H9 (cell line): ENCODE measurements around the gene CLDN18. TPM values are rescaled to one million over a fixed set of nuclear protein-coding genes. Genes with fewer than 3 reads are reported as not detected.

Source experiments
- DNase-seq: peaks from one replicate; pipeline ENCODE4 v3.0.0-alpha.2; 2017
- H2AFZ ChIP-seq: one replicate; pipeline ENCODE4 v1.6.1; 2013; ENCODE audit warnings: mild to moderate bottlenecking, low read length, control low read depth, moderate library complexity
- H2AK5ac ChIP-seq: 2 replicates; pipeline ENCODE4 v1.6.1; 2013; ENCODE audit warnings: low read length, control low read depth, mixed read lengths; ENCODE audit not compliant: insufficient read length
- H2BK120ac ChIP-seq: one replicate; pipeline ENCODE4 v1.6.1; 2013; ENCODE audit warnings: low read depth, mild to moderate bottlenecking, low read length, control low read depth, inconsistent platforms; ENCODE audit not compliant: poor library complexity, severe bottlenecking
- H2BK12ac ChIP-seq: 2 replicates; pipeline ENCODE4 v1.6.1; 2013; ENCODE audit warnings: low read length, control low read depth, mixed read lengths, low read depth; ENCODE audit not compliant: insufficient read length
- H2BK15ac ChIP-seq: 2 replicates; pipeline ENCODE4 v1.6.1; 2013; ENCODE audit warnings: low read depth, low read length, control low read depth
- H2BK20ac ChIP-seq: one replicate; pipeline ENCODE4 v1.6.1; 2013; ENCODE audit warnings: low read depth, mild to moderate bottlenecking, low read length, control low read depth, inconsistent platforms; ENCODE audit not compliant: poor library complexity, severe bottlenecking
- H2BK5ac ChIP-seq: 2 replicates; pipeline ENCODE4 v1.6.1; 2013; ENCODE audit warnings: low read length, control low read depth, mixed read lengths; ENCODE audit not compliant: insufficient read length
- H3K14ac ChIP-seq: 2 replicates; pipeline ENCODE4 v1.6.1; 2013; ENCODE audit warnings: low read length, control low read depth; ENCODE audit not compliant: insufficient read depth
- H3K18ac ChIP-seq: 2 replicates; pipeline ENCODE4 v1.6.1; 2013; ENCODE audit warnings: low read depth, mild to moderate bottlenecking, mixed read lengths, low read length, control low read depth; ENCODE audit not compliant: insufficient read length
- H3K23ac ChIP-seq: 2 replicates; pipeline ENCODE4 v1.6.1; 2013; ENCODE audit warnings: low read length, control low read depth, mixed read lengths, low read depth; ENCODE audit not compliant: insufficient read length
- H3K23me2 ChIP-seq: 2 replicates; pipeline ENCODE4 v1.6.1; 2013; ENCODE audit warnings: low read depth, mild to moderate bottlenecking, mixed read lengths, low read length, control low read depth; ENCODE audit not compliant: insufficient read length, poor library complexity, severe bottlenecking
- H3K27ac ChIP-seq: 2 replicates; pipeline ENCODE4 v1.5.1; 2013; ENCODE audit warnings: low read length, control low read depth, mixed read lengths, low read depth; ENCODE audit not compliant: insufficient read length
- H3K27me3 ChIP-seq: 2 replicates; pipeline ENCODE4 v1.6.1; 2013; ENCODE audit warnings: low read length, control low read depth, inconsistent platforms; ENCODE audit not compliant: insufficient read depth
- H3K4ac ChIP-seq: 2 replicates; pipeline ENCODE4 v1.6.1; 2013; ENCODE audit warnings: low read depth, mild to moderate bottlenecking, control low read depth, inconsistent platforms, low read length, moderate library complexity
- H3K4me1 ChIP-seq: 2 replicates; pipeline ENCODE4 v1.6.1; 2013; ENCODE audit warnings: low read length, control low read depth, inconsistent platforms; ENCODE audit not compliant: insufficient read depth
- H3K4me2 ChIP-seq: 2 replicates; pipeline ENCODE4 v1.6.1; 2013; ENCODE audit warnings: low read length, control low read depth, mixed read lengths; ENCODE audit not compliant: insufficient read length, insufficient read depth
- H3K56ac ChIP-seq: 2 replicates; pipeline ENCODE4 v1.6.1; 2013; ENCODE audit warnings: low read depth, mild to moderate bottlenecking, mixed read lengths, low read length, control low read depth; ENCODE audit not compliant: insufficient read length
- H3K79me1 ChIP-seq: 2 replicates; pipeline ENCODE4 v1.6.1; 2013; ENCODE audit warnings: low read depth, mild to moderate bottlenecking, moderate library complexity, low read length, control low read depth, inconsistent platforms; ENCODE audit not compliant: insufficient read depth, poor library complexity, severe bottlenecking
- H3K79me2 ChIP-seq: 2 replicates; pipeline ENCODE4 v1.6.1; 2013; ENCODE audit warnings: low read length, control low read depth, inconsistent platforms; ENCODE audit not compliant: insufficient read depth
- H3K9ac ChIP-seq: 2 replicates; pipeline ENCODE4 v1.6.1; 2013; ENCODE audit warnings: low read length, control low read depth, mixed read lengths; ENCODE audit not compliant: insufficient read length; ENCODE audit errors: extremely low read depth
- H3K9me3 ChIP-seq: one replicate; pipeline ENCODE4 v1.6.1; 2013; ENCODE audit warnings: low read depth, low read length, inconsistent platforms; ENCODE audit not compliant: control insufficient read depth
- H3T11ph ChIP-seq: one replicate; pipeline ENCODE4 v1.6.1; 2013; ENCODE audit warnings: mild to moderate bottlenecking, low read length, control low read depth, inconsistent platforms
- H4K20me1 ChIP-seq: one replicate; pipeline ENCODE4 v1.6.1; 2013; ENCODE audit not compliant: control insufficient read depth, insufficient read length, insufficient read depth
- H4K5ac ChIP-seq: 2 replicates; pipeline ENCODE4 v1.6.1; 2013; ENCODE audit warnings: low read depth, mild to moderate bottlenecking, mixed read lengths, low read length, control low read depth; ENCODE audit not compliant: insufficient read length
- H4K8ac ChIP-seq: replicated peaks from 2 replicates; pipeline ENCODE4 v1.6.1; 2013; ENCODE audit warnings: low read length, control low read depth, mixed read lengths, low read depth; ENCODE audit not compliant: insufficient read length
- H4K91ac ChIP-seq: 2 replicates; pipeline ENCODE4 v1.6.1; 2013; ENCODE audit warnings: low read depth, mild to moderate bottlenecking, moderate library complexity, mixed read lengths, low read length, control low read depth; ENCODE audit not compliant: insufficient read length
- H3K27ac Mint-ChIP-seq, 3 experiments: 2 replicates in 2 of 3; 3 replicates in 1 of 3; pipeline ENCODE4 v1.8.0; 2020 to 2021; ENCODE audit warnings: mixed read lengths in 3 of 3, mild to moderate bottlenecking in 1 of 3, moderate library complexity in 1 of 3
- H3K27me3 Mint-ChIP-seq: 2 replicates; pipeline ENCODE4 v1.8.0; 2021; ENCODE audit warnings: low read depth, mild to moderate bottlenecking, moderate library complexity, mixed read lengths
- H3K36me3 Mint-ChIP-seq, 3 experiments: 2 replicates in 2 of 3; 3 replicates in 1 of 3; pipeline ENCODE4 v1.8.0; 2020 to 2021; ENCODE audit warnings: low read depth in 3 of 3, mixed read lengths in 3 of 3; ENCODE audit not compliant: insufficient read depth in 1 of 3
- H3K4me1 Mint-ChIP-seq, 2 experiments: 2 replicates each; pipeline ENCODE4 v1.8.0; 2020; ENCODE audit warnings: mixed read lengths in 2 of 2
- H3K4me3 Mint-ChIP-seq, 2 experiments: 2 replicates in 1 of 2; 3 replicates in 1 of 2; pipeline ENCODE4 v1.8.0; 2020 to 2021; ENCODE audit warnings: mild to moderate bottlenecking in 2 of 2, mixed read lengths in 2 of 2, moderate library complexity in 1 of 2
- H3K9me3 Mint-ChIP-seq, 2 experiments: 2 replicates in 1 of 2; 3 replicates in 1 of 2; pipeline ENCODE4 v1.8.0; 2020; ENCODE audit warnings: mild to moderate bottlenecking in 2 of 2, mixed read lengths in 2 of 2, moderate library complexity in 1 of 2
- WGBS: extraction: QIAGEN DNeasy Blood & Tissue Kit; methylation state at CpG from one replicate; pipeline ENCODE4 v1.1.7; 2013; ENCODE audit warnings: missing lambda C conversion rate, low lambda C conversion rate, mixed read lengths; ENCODE audit not compliant: insufficient read length; ENCODE audit errors: extremely low coverage; 5-methylcytosine and 5-hydroxymethylcytosine counted together
- total RNA-seq: library from RNA; stranded (reverse); gene quantifications from 2 replicates; pipeline ENCODE4 v1.2.1, GENCODE V29; 2021
- TF ChIP-seq, protein P1 (sequence below): fragments of 200-600 bp; sonication (generic); conservative IDR thresholded peaks from 3 replicates; pipeline ENCODE4 v1.8.0; 2021; ENCODE audit warnings: antibody characterized with exemption, mild to moderate bottlenecking

The CLDN18 gene
- total RNA-seq, 1 experiment from 2014 or later: not detected

DNA sequence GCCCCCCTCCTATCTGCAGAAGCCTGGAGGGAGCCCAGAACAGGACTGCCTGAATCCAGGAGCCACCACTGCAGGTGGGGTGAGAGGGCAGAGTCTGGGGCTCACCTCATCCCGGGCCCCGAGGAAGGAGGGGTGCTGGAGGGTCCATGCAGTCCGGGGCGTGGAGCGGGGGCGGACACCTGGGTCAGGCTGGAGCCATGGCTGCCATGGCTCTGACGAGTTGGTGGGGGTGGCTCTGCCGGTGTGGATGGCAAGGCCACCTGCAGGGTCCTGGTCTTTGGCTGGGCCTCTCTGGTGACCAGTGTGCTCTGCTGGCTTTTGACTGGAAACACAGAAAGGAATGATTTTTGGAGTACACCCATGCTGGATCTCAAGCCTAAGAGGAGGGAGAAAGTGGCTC is 58.1 kb downstream of the CLDN18 start:
- no peak overlapping the region for H3T11ph ChIP-seq
- peaks cover 17 to 21% of the 10 kb centered on the region in 2 experiments for H3K4me1 Mint-ChIP-seq
- H3K27ac Mint-ChIP-seq: no peak overlapping the region; a peak in 1 of 7 replicates
- no peak overlapping the region for H3K4ac ChIP-seq
- H3K9me3 Mint-ChIP-seq: no peaks in the 10 kb centered on the region
- DNase-seq: no peak
- H3K23me2 ChIP-seq: no peaks in the 10 kb centered on the region
- H3K18ac ChIP-seq: no peak overlapping the region
- TF ChIP-seq, protein P1, sequence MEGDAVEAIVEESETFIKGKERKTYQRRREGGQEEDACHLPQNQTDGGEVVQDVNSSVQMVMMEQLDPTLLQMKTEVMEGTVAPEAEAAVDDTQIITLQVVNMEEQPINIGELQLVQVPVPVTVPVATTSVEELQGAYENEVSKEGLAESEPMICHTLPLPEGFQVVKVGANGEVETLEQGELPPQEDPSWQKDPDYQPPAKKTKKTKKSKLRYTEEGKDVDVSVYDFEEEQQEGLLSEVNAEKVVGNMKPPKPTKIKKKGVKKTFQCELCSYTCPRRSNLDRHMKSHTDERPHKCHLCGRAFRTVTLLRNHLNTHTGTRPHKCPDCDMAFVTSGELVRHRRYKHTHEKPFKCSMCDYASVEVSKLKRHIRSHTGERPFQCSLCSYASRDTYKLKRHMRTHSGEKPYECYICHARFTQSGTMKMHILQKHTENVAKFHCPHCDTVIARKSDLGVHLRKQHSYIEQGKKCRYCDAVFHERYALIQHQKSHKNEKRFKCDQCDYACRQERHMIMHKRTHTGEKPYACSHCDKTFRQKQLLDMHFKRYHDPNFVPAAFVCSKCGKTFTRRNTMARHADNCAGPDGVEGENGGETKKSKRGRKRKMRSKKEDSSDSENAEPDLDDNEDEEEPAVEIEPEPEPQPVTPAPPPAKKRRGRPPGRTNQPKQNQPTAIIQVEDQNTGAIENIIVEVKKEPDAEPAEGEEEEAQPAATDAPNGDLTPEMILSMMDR: no peak
- no peak overlapping the region for H3K27ac ChIP-seq
- no peaks in the 10 kb centered on the region for H3K27me3 ChIP-seq
- no peak overlapping the region for H2BK15ac ChIP-seq
- no peak overlapping the region for H3K23ac ChIP-seq
- H3K79me1 ChIP-seq: no peaks in the 10 kb centered on the region
- H3K9me3 ChIP-seq: no peaks in the 10 kb centered on the region
- H3K56ac ChIP-seq: no peak overlapping the region
- H4K20me1 ChIP-seq: no peaks in the 10 kb centered on the region
- H3K27me3 Mint-ChIP-seq: no peaks in the 10 kb centered on the region
- no peak overlapping the region for H2BK20ac ChIP-seq
- no peak overlapping the region for H2BK12ac ChIP-seq
- no peak overlapping the region for H3K9ac ChIP-seq
- no peak overlapping the region for H3K4me2 ChIP-seq
- H3K4me3 Mint-ChIP-seq: no peak overlapping the region
- H3K36me3 Mint-ChIP-seq: peaks cover 14 to 38% (median 33%) of the 10 kb centered on the region in 3 experiments
- H2AK5ac ChIP-seq: no peak overlapping the region
- WGBS: no CpG with 5 or more reads among the region's 8 CpGs
- no peak overlapping the region for H4K5ac ChIP-seq
- H3K4me1 ChIP-seq: no peaks in the 10 kb centered on the region; the same call in 1 of the 2 replicates
- H2AFZ ChIP-seq: no peak overlapping the region
- no peak overlapping the region for H4K8ac ChIP-seq
- no peak overlapping the region for H3K14ac ChIP-seq
- no peak overlapping the region for H4K91ac ChIP-seq
- no peak overlapping the region for H2BK5ac ChIP-seq
- H3K79me2 ChIP-seq: no peaks in the 10 kb centered on the region
- no peak overlapping the region for H2BK120ac ChIP-seq
